HepG2 (cell line): ENCODE results near the gene EXOC3L4. TPM values are rescaled to one million over a fixed set of nuclear protein-coding genes. Genes with fewer than 3 reads are reported as not detected.

ENCODE experiments used
- ATAC-seq: fragments of 200-7000 bp; cut with Tn5 transposase; 3 replicates; pipeline ENCODE4 v1.9.1; 2020; ENCODE audit warnings: mild to moderate bottlenecking, moderate library complexity
- BruUV-seq: library from RNA; stranded (reverse); fragments of 400-500 nt; replicated peaks from 2 replicates; lab custom pipeline; 2021; lab: Mats Ljungman, UMichigan
- CTCF ChIA-PET: fragments of 300-600 bp; formaldehyde crosslinking; extraction: SDS; loops from one replicate; lab custom pipeline; 2021; ENCODE audit warnings: low total read pairs, inconsistent platforms, low intra/inter-chr PET ratio; lab: Yijun Ruan, JAX
- POLR2A ChIA-PET: fragments of 350-600 bp; sonication (Branson Sonifier 250); formaldehyde crosslinking; loops from one replicate; lab custom pipeline; 2020; ENCODE audit warnings: antibody characterized with exemption, inconsistent platforms; lab: Yijun Ruan, JAX
- DNase-seq: peaks from one replicate; pipeline ENCODE4 v3.0.0-alpha.2; 2015; ENCODE audit warnings: low spot score
- FAIRE-seq: peaks from 3 replicates; lab custom pipeline; 2011; peaks lifted over from hg19 to GRCh38; lab: Jason Lieb, UNC
- H2AFZ ChIP-seq: one replicate; pipeline ENCODE4 v1.6.1; 2011; ENCODE audit warnings: low read length, inconsistent platforms
- H3K27ac ChIP-seq: fragments of 300-600 bp; 3 replicates; pipeline ENCODE4 v1.8.0; 2011; ENCODE audit warnings: mixed run types, mild to moderate bottlenecking, mixed read lengths, low read length, inconsistent platforms; ENCODE audit not compliant: insufficient read depth; ENCODE audit errors: extremely low read length
- H3K27me3 ChIP-seq, 2 experiments: fragments of 200-600 bp in 1 of 2; 2 replicates in 1 of 2; 3 replicates in 1 of 2; pipeline versions ENCODE4 v1.6.0 to v1.8.0; 2011; ENCODE audit warnings: low read length in 2 of 2, mild to moderate bottlenecking in 2 of 2, moderate library complexity in 2 of 2, inconsistent platforms in 1 of 2; ENCODE audit not compliant: insufficient read depth in 2 of 2, control insufficient read depth in 1 of 2
- H3K36me3 ChIP-seq, 2 experiments: fragments of 200-600 bp in 1 of 2; replicated peaks in 1 of 2; 2 replicates in 1 of 2; 3 replicates in 1 of 2; pipeline versions ENCODE4 v1.5.1 to v1.8.0; 2011; ENCODE audit warnings: low read length in 2 of 2, inconsistent platforms in 1 of 2; ENCODE audit not compliant: insufficient read depth in 2 of 2, control insufficient read depth in 1 of 2
- H3K4me1 ChIP-seq: 2 replicates; pipeline ENCODE4 v1.5.1; 2012; ENCODE audit warnings: low read length, inconsistent platforms; ENCODE audit not compliant: insufficient read depth
- H3K4me2 ChIP-seq: 2 replicates; pipeline ENCODE4 v1.6.0; 2011; ENCODE audit warnings: low read depth, low read length, inconsistent platforms
- H3K4me3 ChIP-seq, 3 experiments: fragments of 200-600 bp in 1 of 3; sonication (generic), shearing (Covaris generic) in 1 of 3; replicated peaks in 1 of 3; 2 replicates each; pipeline ENCODE4 v1.5.1; 2011 to 2016; ENCODE audit warnings: low read length in 3 of 3, inconsistent platforms in 2 of 3, low read depth in 2 of 3, mild to moderate bottlenecking in 2 of 3, control low read depth in 1 of 3, mixed read lengths in 1 of 3; ENCODE audit not compliant: insufficient read depth in 1 of 3
- H3K79me2 ChIP-seq: one replicate; pipeline ENCODE4 v1.6.1; 2011; ENCODE audit warnings: low read length, inconsistent platforms; ENCODE audit not compliant: insufficient read depth
- H3K9ac ChIP-seq: 2 replicates; pipeline ENCODE4 v1.6.0; 2011; ENCODE audit warnings: mild to moderate bottlenecking, low read depth, low read length, inconsistent platforms; ENCODE audit not compliant: insufficient read depth
- H3K9me3 ChIP-seq: 2 replicates; pipeline ENCODE4 v1.5.1; 2012; ENCODE audit warnings: mild to moderate bottlenecking, low read length
- H4K20me1 ChIP-seq: 2 replicates; pipeline ENCODE4 v1.6.0; 2011; ENCODE audit warnings: inconsistent platforms, mild to moderate bottlenecking, low read length, moderate library complexity; ENCODE audit not compliant: insufficient read depth
- CBX1 ChIP-seq: IDR thresholded peaks from one replicate; pipeline ENCODE4 v1.6.1; 2016; ENCODE audit warnings: antibody characterized with exemption, low read depth
- HDAC1 ChIP-seq: sonication (generic); formaldehyde crosslinking; IDR thresholded peaks from 2 replicates; pipeline ENCODE4 v1.5.1; 2020; ENCODE audit warnings: mild to moderate bottlenecking, missing genetic modification reagents
- HNF1A ChIP-seq, 2 experiments: sonication (generic) in 1 of 2; formaldehyde crosslinking in 1 of 2; IDR thresholded peaks; 2 replicates each; pipeline versions ENCODE4 v1.4.0 to v1.6.1; 2016 to 2020; ENCODE audit warnings: borderline replicate concordance in 1 of 2, low read depth in 1 of 2, mild to moderate bottlenecking in 1 of 2, missing genetic modification reagents in 1 of 2
- HNRNPL ChIP-seq: fragments of 200-400 bp; formaldehyde crosslinking; IDR thresholded peaks from 2 replicates; pipeline ENCODE4 v1.6.1; 2017; ENCODE audit warnings: mild to moderate bottlenecking, low read depth, low read length
- ZNF343 ChIP-seq: sonication (generic); formaldehyde crosslinking; IDR thresholded peaks from 2 replicates; pipeline ENCODE4 v1.4.0; 2020; ENCODE audit warnings: mild to moderate bottlenecking, missing genetic modification reagents
- ZNF510 ChIP-seq: sonication (generic); formaldehyde crosslinking; IDR thresholded peaks from 2 replicates; pipeline ENCODE4 v1.4.0; 2020; ENCODE audit warnings: low read depth, mild to moderate bottlenecking, missing genetic modification reagents
- ZNF83 ChIP-seq: sonication (generic); formaldehyde crosslinking; IDR thresholded peaks from 2 replicates; pipeline ENCODE4 v1.4.0; 2020; ENCODE audit warnings: missing genetic modification reagents, mild to moderate bottlenecking, borderline replicate concordance
- WGBS: methylation state at CpG from one replicate; pipeline ENCODE4 v1.1.6; 2017; ENCODE audit warnings: low lambda C conversion rate; 5-methylcytosine and 5-hydroxymethylcytosine counted together
- in situ Hi-C: cut with HindIII; loops from 2 replicates; pipeline ENCODE4 v1.10.0; 2017; ENCODE audit warnings: low pct_unique_long_range_greater_than_20kb; ENCODE audit not compliant: extremely low pct_ligation_motif_present
- intact Hi-C: fragments of 100-400 bp; cut with micrococcal nuclease; formaldehyde crosslinking; loops from one replicate; pipeline ENCODE4 v1.10.0; 2022; ENCODE audit not compliant: unreplicated experiment
- polyA plus RNA-seq, 8 experiments: library from polyadenylated mRNA; depleted of rRNA in 3 of 8; stranded (reverse) in 7 of 8; unstranded in 1 of 8; fragments of >200 nt; fragmentation: Illumina TruSeq in 4 of 8; extraction: Trizol in 4 of 8; gene quantifications; 2 replicates each; pipeline versions ENCODE4 v1.2.1 to v1.2.3, GENCODE V29; 2011 to 2016; ENCODE audit warnings: low read depth in 4 of 8, missing spikeins in 1 of 8, mixed read lengths in 1 of 8; ENCODE audit not compliant: insufficient read depth in 1 of 8
- total RNA-seq, 5 experiments: library from RNA; depleted of rRNA; stranded (reverse); fragments of >200 nt; fragmentation: Illumina TruSeq; extraction: Trizol; gene quantifications; 2 replicates each; pipeline ENCODE4 v1.2.3, GENCODE V29; 2016; ENCODE audit warnings: low read depth in 1 of 5

EXOC3L4 gene
- total and polyA plus RNA-seq, 2 of the 13 experiments (the other 11 are each of a cell fraction or from before 2014, with no cell fraction given): 11.8 to 27.0 TPM

- TF ChIP-seq HNRNPL: peak; percentile 82
Measured at GRCh38 chr14:103087343-103087835, 7.1 kb upstream of the EXOC3L4 start (continued).

- no peaks in the 10 kb centered on the region for H3K36me3 ChIP-seq
- WGBS: 73% methylated on average over 6 of the region's 6 CpGs
- H3K79me2 ChIP-seq: no peaks in the 10 kb centered on the region
- no peak for TF ChIP-seq HNF1A (IDR thresholded peaks at IDR 0.05; ENCODE audit: low read depth)
- no peak for TF ChIP-seq HNF1A (CRISPR knock-in tag; IDR thresholded peaks at IDR 0.05; ENCODE audit: borderline replicate concordance)
- TF ChIP-seq HDAC1 (CRISPR knock-in tag): no peak
- no peak for TF ChIP-seq ZNF83 (CRISPR knock-in tag)
- no peak for TF ChIP-seq ZNF343
- no peak for TF ChIP-seq CBX1
- TF ChIP-seq ZNF510 (CRISPR knock-in tag): no peak
- ATAC-seq: no peak
- DNase-seq: no peak
- peaks cover 97% of the 10 kb centered on the region for H3K4me1 ChIP-seq
- H3K4me3 ChIP-seq: no peak overlapping the region
- peak overlapping the region; percentile 51; the same call in 1 of the 2 replicates for H3K4me2 ChIP-seq
- CTCF ChIA-PET: no interaction called here
- BruUV-seq: no TSS peak
- H3K27ac ChIP-seq: no peak overlapping the region
- H3K9me3 ChIP-seq: no peaks in the 10 kb centered on the region
- no peak overlapping the region for H3K9ac ChIP-seq
- POLR2A ChIA-PET: no interaction called here
- H4K20me1 ChIP-seq: no peaks in the 10 kb centered on the region
- intact Hi-C loops: no loop called here
- H3K27me3 ChIP-seq: peaks cover 0 to 16% of the 10 kb centered on the region in 2 experiments; a peak in 4 of 5 replicates
- FAIRE-seq: no peak
- H2AFZ ChIP-seq: no peak overlapping the region
- in situ Hi-C loops: no loop called here
Measured at GRCh38 chr14:103088921-103089320, 5.6 kb upstream of the EXOC3L4 start.
